Neural cell (in vitro differentiated cells): ENCODE results near the gene CYP2U1. TPM values are rescaled to one million over a fixed set of nuclear protein-coding genes. Genes with fewer than 3 reads are reported as not detected.

Source experiments
- H2AFZ ChIP-seq: fragments of 200-600, 300-800 bp; sonication (generic), shearing (Covaris generic); 2 replicates; pipeline ENCODE4 v1.6.0; 2014; ENCODE audit warnings: low read depth, mild to moderate bottlenecking, antibody characterized with exemption, low read length, moderate library complexity
- H3F3A ChIP-seq: fragments of 200-600 bp; shearing (Covaris generic); 2 replicates; pipeline ENCODE4 v1.6.1; 2016; ENCODE audit warnings: mild to moderate bottlenecking, moderate library complexity, mixed read lengths, antibody characterized with exemption, low read length; ENCODE audit not compliant: insufficient read depth, poor library complexity, severe bottlenecking
- H3K27ac ChIP-seq: fragments of 200-600, 300-800 bp; sonication (generic), shearing (Covaris generic); 2 replicates; pipeline ENCODE4 v1.5.1; 2014; ENCODE audit warnings: mild to moderate bottlenecking, low read length, moderate library complexity
- H3K27me3 ChIP-seq: fragments of 300-800, 200-600 bp; sonication (generic), shearing (Covaris generic); 2 replicates; pipeline ENCODE4 v1.6.0; 2014; ENCODE audit warnings: mild to moderate bottlenecking, low read depth, low read length, moderate library complexity; ENCODE audit not compliant: insufficient read depth
- H3K36me3 ChIP-seq: fragments of 300-800, 200-600 bp; sonication (generic), shearing (Covaris generic); 2 replicates; pipeline ENCODE4 v1.5.1; 2014; ENCODE audit warnings: mild to moderate bottlenecking, antibody characterized with exemption, low read length, moderate library complexity; ENCODE audit not compliant: insufficient read depth
- H3K4me2 ChIP-seq: fragments of 300-800, 200-600 bp; sonication (generic), shearing (Covaris generic); 2 replicates; pipeline ENCODE4 v1.6.0; 2014; ENCODE audit warnings: mild to moderate bottlenecking, low read length
- H3K4me3 ChIP-seq: fragments of 300-800, 200-600 bp; sonication (generic), shearing (Covaris generic); 2 replicates; pipeline ENCODE4 v1.5.1; 2014; ENCODE audit warnings: mild to moderate bottlenecking, low read length, moderate library complexity
- H3K79me2 ChIP-seq: fragments of 200-600 bp; shearing (Covaris generic); replicated peaks from 2 replicates; pipeline ENCODE4 v1.6.0; 2014; ENCODE audit warnings: mild to moderate bottlenecking, low read length, moderate library complexity; ENCODE audit not compliant: insufficient read depth
- H3K9ac ChIP-seq: fragments of 300-800, 200-600 bp; sonication (generic), shearing (Covaris generic); 2 replicates; pipeline ENCODE4 v1.6.1; 2016; ENCODE audit warnings: mild to moderate bottlenecking, low read length, mixed read lengths
- H3K9me2 ChIP-seq: fragments of 200-600 bp; shearing (Covaris generic); 2 replicates; pipeline ENCODE4 v1.6.1; 2016; ENCODE audit warnings: mild to moderate bottlenecking, low read length, mixed read lengths; ENCODE audit not compliant: insufficient read depth
- H3K9me3 ChIP-seq: fragments of 200-600, 300-800 bp; sonication (generic), shearing (Covaris generic); 2 replicates; pipeline ENCODE4 v1.6.1; 2016; ENCODE audit warnings: mild to moderate bottlenecking, mixed run types, low read length, moderate library complexity, mixed read lengths
- H4K20me1 ChIP-seq: fragments of 200-600 bp; shearing (Covaris generic); 2 replicates; pipeline ENCODE4 v1.6.1; 2016; ENCODE audit warnings: mild to moderate bottlenecking, mixed run types; ENCODE audit not compliant: insufficient read depth
- EP300 ChIP-seq: fragments of 450-650 bp; conservative IDR thresholded peaks from 2 replicates; pipeline ENCODE4 v1.6.1; 2014; ENCODE audit warnings: antibody characterized with exemption, mild to moderate bottlenecking, moderate library complexity; ENCODE audit not compliant: poor library complexity, severe bottlenecking
- EZH2 ChIP-seq: fragments of 200-600, 300-800 bp; shearing (Covaris generic), sonication (generic); IDR thresholded peaks from 2 replicates; pipeline ENCODE4 v1.6.1; 2014; ENCODE audit warnings: antibody characterized with exemption, low read length, borderline replicate concordance, mild to moderate bottlenecking; ENCODE audit not compliant: insufficient read depth, poor library complexity, severe bottlenecking
- MXI1 ChIP-seq: fragments of 450-650 bp; conservative IDR thresholded peaks from 2 replicates; pipeline ENCODE4 v1.6.1; 2014; ENCODE audit warnings: antibody characterized with exemption, mild to moderate bottlenecking; ENCODE audit not compliant: poor library complexity, severe bottlenecking
- POLR2AphosphoS5 ChIP-seq: IDR thresholded peaks from 2 replicates; pipeline ENCODE4 v1.6.1; 2012
- RAD21 ChIP-seq: fragments of 450-650 bp; conservative IDR thresholded peaks from 2 replicates; pipeline ENCODE4 v1.6.1; 2014; ENCODE audit warnings: antibody characterized with exemption, mild to moderate bottlenecking, moderate library complexity
- SMC3 ChIP-seq: fragments of 450-650 bp; conservative IDR thresholded peaks from 2 replicates; pipeline ENCODE4 v1.6.1; 2014; ENCODE audit warnings: antibody characterized with exemption, mild to moderate bottlenecking, moderate library complexity; ENCODE audit not compliant: poor library complexity
- TAF1 ChIP-seq: IDR thresholded peaks from 2 replicates; pipeline ENCODE4 v1.6.1; 2012; ENCODE audit warnings: low read depth
- polyA plus RNA-seq: library from polyadenylated mRNA; depleted of rRNA; stranded (reverse); fragments of >200 nt; gene quantifications from 2 replicates; pipeline ENCODE4 v1.2.3, GENCODE V29; 2014
- TF ChIP-seq, protein P1 (sequence below): IDR thresholded peaks from 2 replicates; pipeline ENCODE4 v1.6.1; 2012; ENCODE audit warnings: borderline replicate concordance
- TF ChIP-seq, protein P2 (sequence below): fragments of 450-650 bp; IDR thresholded peaks from 2 replicates; pipeline ENCODE4 v1.5.1; 2014; ENCODE audit warnings: antibody characterized with exemption, mild to moderate bottlenecking, moderate library complexity; ENCODE audit not compliant: poor library complexity, severe bottlenecking

The CYP2U1 gene
- polyA plus RNA-seq, 1 donor from 2014 or later, result 8.8 TPM

- H3K27me3 ChIP-seq, result no peaks in the 10 kb centered on the region
- H3K9me3 ChIP-seq, result no peaks in the 10 kb centered on the region
- no peak overlapping the region for H3K9ac ChIP-seq
- no peaks in the 10 kb centered on the region for H3K79me2 ChIP-seq
- H4K20me1 ChIP-seq, result no peaks in the 10 kb centered on the region
- H3K36me3 ChIP-seq, result no peaks in the 10 kb centered on the region
- H3F3A ChIP-seq, result no peaks in the 10 kb centered on the region
- H3K4me3 ChIP-seq, result no peak overlapping the region
- H3K27ac ChIP-seq, result no peak overlapping the region
- no peak overlapping the region for H3K4me2 ChIP-seq
- no peak overlapping the region for H2AFZ ChIP-seq
- TF ChIP-seq, protein P1, sequence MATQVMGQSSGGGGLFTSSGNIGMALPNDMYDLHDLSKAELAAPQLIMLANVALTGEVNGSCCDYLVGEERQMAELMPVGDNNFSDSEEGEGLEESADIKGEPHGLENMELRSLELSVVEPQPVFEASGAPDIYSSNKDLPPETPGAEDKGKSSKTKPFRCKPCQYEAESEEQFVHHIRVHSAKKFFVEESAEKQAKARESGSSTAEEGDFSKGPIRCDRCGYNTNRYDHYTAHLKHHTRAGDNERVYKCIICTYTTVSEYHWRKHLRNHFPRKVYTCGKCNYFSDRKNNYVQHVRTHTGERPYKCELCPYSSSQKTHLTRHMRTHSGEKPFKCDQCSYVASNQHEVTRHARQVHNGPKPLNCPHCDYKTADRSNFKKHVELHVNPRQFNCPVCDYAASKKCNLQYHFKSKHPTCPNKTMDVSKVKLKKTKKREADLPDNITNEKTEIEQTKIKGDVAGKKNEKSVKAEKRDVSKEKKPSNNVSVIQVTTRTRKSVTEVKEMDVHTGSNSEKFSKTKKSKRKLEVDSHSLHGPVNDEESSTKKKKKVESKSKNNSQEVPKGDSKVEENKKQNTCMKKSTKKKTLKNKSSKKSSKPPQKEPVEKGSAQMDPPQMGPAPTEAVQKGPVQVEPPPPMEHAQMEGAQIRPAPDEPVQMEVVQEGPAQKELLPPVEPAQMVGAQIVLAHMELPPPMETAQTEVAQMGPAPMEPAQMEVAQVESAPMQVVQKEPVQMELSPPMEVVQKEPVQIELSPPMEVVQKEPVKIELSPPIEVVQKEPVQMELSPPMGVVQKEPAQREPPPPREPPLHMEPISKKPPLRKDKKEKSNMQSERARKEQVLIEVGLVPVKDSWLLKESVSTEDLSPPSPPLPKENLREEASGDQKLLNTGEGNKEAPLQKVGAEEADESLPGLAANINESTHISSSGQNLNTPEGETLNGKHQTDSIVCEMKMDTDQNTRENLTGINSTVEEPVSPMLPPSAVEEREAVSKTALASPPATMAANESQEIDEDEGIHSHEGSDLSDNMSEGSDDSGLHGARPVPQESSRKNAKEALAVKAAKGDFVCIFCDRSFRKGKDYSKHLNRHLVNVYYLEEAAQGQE, result no peak
- TF ChIP-seq MXI1, result no peak
- TF ChIP-seq EZH2, result no peak
- TF ChIP-seq RAD21, result no peak
- TF ChIP-seq SMC3, result no peak
- no peak for TF ChIP-seq POLR2AphosphoS5
- TF ChIP-seq TAF1, result no peak
- TF ChIP-seq, protein P2, sequence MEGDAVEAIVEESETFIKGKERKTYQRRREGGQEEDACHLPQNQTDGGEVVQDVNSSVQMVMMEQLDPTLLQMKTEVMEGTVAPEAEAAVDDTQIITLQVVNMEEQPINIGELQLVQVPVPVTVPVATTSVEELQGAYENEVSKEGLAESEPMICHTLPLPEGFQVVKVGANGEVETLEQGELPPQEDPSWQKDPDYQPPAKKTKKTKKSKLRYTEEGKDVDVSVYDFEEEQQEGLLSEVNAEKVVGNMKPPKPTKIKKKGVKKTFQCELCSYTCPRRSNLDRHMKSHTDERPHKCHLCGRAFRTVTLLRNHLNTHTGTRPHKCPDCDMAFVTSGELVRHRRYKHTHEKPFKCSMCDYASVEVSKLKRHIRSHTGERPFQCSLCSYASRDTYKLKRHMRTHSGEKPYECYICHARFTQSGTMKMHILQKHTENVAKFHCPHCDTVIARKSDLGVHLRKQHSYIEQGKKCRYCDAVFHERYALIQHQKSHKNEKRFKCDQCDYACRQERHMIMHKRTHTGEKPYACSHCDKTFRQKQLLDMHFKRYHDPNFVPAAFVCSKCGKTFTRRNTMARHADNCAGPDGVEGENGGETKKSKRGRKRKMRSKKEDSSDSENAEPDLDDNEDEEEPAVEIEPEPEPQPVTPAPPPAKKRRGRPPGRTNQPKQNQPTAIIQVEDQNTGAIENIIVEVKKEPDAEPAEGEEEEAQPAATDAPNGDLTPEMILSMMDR, result no peak
- no peak for TF ChIP-seq EP300
- no peaks in the 10 kb centered on the region for H3K9me2 ChIP-seq
Observed at GRCh38 chr4:107977482-107977881, 46.1 kb downstream of the CYP2U1 start.

GRCh38 chr4:107977966-107978705, 46.8 kb downstream of the CYP2U1 start:
- Histone ChIP-seq H3K4me3 (no peak overlapping the region), H3K27ac (no peak overlapping the region), H3K9ac (no peak overlapping the region)

More at GRCh38 chr4:107977966-107978705, 46.8 kb downstream of the CYP2U1 start:
- H3K79me2 ChIP-seq, result no peaks in the 10 kb centered on the region
- no peak overlapping the region for H2AFZ ChIP-seq
- no peak for TF ChIP-seq RAD21
- TF ChIP-seq MXI1, result no peak
- TF ChIP-seq, protein P1, result no peak
- TF ChIP-seq SMC3, result no peak
- no peak for TF ChIP-seq EP300
- no peak for TF ChIP-seq EZH2
- no peak for TF ChIP-seq TAF1
- TF ChIP-seq POLR2AphosphoS5, result no peak
- TF ChIP-seq, protein P2, result no peak
- H3F3A ChIP-seq, result no peaks in the 10 kb centered on the region
- no peaks in the 10 kb centered on the region for H4K20me1 ChIP-seq
- H3K9me3 ChIP-seq, result no peaks in the 10 kb centered on the region
- H3K36me3 ChIP-seq, result no peaks in the 10 kb centered on the region
- H3K4me2 ChIP-seq, result no peak overlapping the region
- no peaks in the 10 kb centered on the region for H3K9me2 ChIP-seq
- no peaks in the 10 kb centered on the region for H3K27me3 ChIP-seq
